ENCODE measurements around the gene LINS1. TPM values are rescaled to one million over a fixed set of nuclear protein-coding genes. Genes with fewer than 3 reads are reported as not detected.

LINS1 gene
- total RNA-seq, 1 donor from 2014 or later: 12.4 TPM

- no peak for DNase-seq (ENCODE audit: low read depth)
These were observed 41.7 kb downstream of the LINS1 start for GRCh38 chr15:100560323-100560722.

- DNase-seq (ENCODE audit: low read depth): no peak
These were observed 42.7 kb downstream of the LINS1 start for GRCh38 chr15:100559330-100559729.

- DNase-seq (ENCODE audit: low read depth): no peak
These were observed 43.2 kb downstream of the LINS1 start for GRCh38 chr15:100558771-100559254.

GRCh38 chr15:100553468-100553867 is 48.5 kb downstream of the LINS1 start:
- no peak for DNase-seq (ENCODE audit: low read depth)

- no peak for DNase-seq (ENCODE audit: low read depth)
These were observed 54.0 kb downstream of the LINS1 start for GRCh38 chr15:100547961-100548360.

GRCh38 chr15:100544946-100545345 is 57.0 kb downstream of the LINS1 start:
- no peak for DNase-seq (ENCODE audit: low read depth)

GRCh38 chr15:100544338-100544841 is 57.6 kb downstream of the LINS1 start:
- no peak for DNase-seq (ENCODE audit: low read depth)

- DNase-seq (ENCODE audit: low read depth): no peak
These were observed 59.7 kb downstream of the LINS1 start for GRCh38 chr15:100542290-100542689.

GRCh38 chr15:100537331-100537730 is 64.7 kb downstream of the LINS1 start:
- DNase-seq (ENCODE audit: low read depth): no peak

GRCh38 chr15:100536733-100537132 is 65.3 kb downstream of the LINS1 start:
- DNase-seq (ENCODE audit: low read depth): no peak

GRCh38 chr15:100533886-100534285 is 68.1 kb downstream of the LINS1 start:
- DNase-seq (ENCODE audit: low read depth): no peak

GRCh38 chr15:100531823-100532327 is 70.1 kb downstream of the LINS1 start:
- DNase-seq (ENCODE audit: low read depth): no peak

- DNase-seq (ENCODE audit: low read depth): no peak
These were observed 70.8 kb downstream of the LINS1 start for GRCh38 chr15:100531204-100531603.

GRCh38 chr15:100529556-100529955 is 72.4 kb downstream of the LINS1 start:
- no peak for DNase-seq (ENCODE audit: low read depth)

- DNase-seq (ENCODE audit: low read depth): no peak
These were observed 73.1 kb downstream of the LINS1 start, which contains the start of gene CERS3 for GRCh38 chr15:100528833-100529428. Gene CERS3 (minus strand): TSS chr15:100528950. CDS start chr15:100501849, 27,101 bp downstream.

GRCh38 chr15:100526027-100526481 is 75.9 kb downstream of the LINS1 start:
- DNase-seq (ENCODE audit: low read depth): no peak

GRCh38 chr15:100525436-100525835 is 76.5 kb downstream of the LINS1 start:
- DNase-seq (ENCODE audit: low read depth): no peak

- no peak for DNase-seq (ENCODE audit: low read depth)
These were observed 77.7 kb downstream of the LINS1 start for GRCh38 chr15:100524326-100524725.

GRCh38 chr15:100521907-100522306 is 80.1 kb downstream of the LINS1 start:
- no peak for DNase-seq (ENCODE audit: low read depth)

GRCh38 chr15:100520132-100520921 is 81.7 kb downstream of the LINS1 start:
- DNase-seq (ENCODE audit: low read depth): no peak

GRCh38 chr15:100517846-100518245 is 84.1 kb downstream of the LINS1 start:
- DNase-seq (ENCODE audit: low read depth): peak; percentile 12

Measured in myocyte (in vitro differentiated cells).